Activated naive CD4-positive, alpha-beta T cell treated with anti-CD3 and anti-CD28 coated beads for 36 hours (primary cell): Measurements from ENCODE around the gene USP17L15. TPM values are rescaled to one million over a fixed set of nuclear protein-coding genes. Genes with fewer than 3 reads are reported as not detected.
"Not testable (repeated sequence)": the region's sequence is repeated elsewhere in the genome, so short reads cannot be mapped to it uniquely, and the experiment has no call there.

Experiments
- CTCF ChIA-PET: fragments of 350-600 bp; sonication (Branson Sonifier 250); formaldehyde crosslinking; loops from one replicate; lab custom pipeline; 2021; ENCODE audit warnings: antibody characterized with exemption; lab: Charles Lee
- DNase-seq: peaks from one replicate; pipeline ENCODE4 v3.0.0-alpha.2; 2020
- H3K27ac Mint-ChIP-seq: one replicate; pipeline ENCODE4 v1.8.0; 2021; ENCODE audit warnings: mild to moderate bottlenecking, mixed read lengths
- H3K27me3 Mint-ChIP-seq: one replicate; pipeline ENCODE4 v1.8.0; 2021; ENCODE audit warnings: low read depth, mixed read lengths
- H3K36me3 Mint-ChIP-seq: one replicate; pipeline ENCODE4 v1.8.0; 2021; ENCODE audit warnings: low read depth, mixed read lengths
- H3K4me1 Mint-ChIP-seq: one replicate; pipeline ENCODE4 v1.8.0; 2021; ENCODE audit warnings: low read depth, mixed read lengths
- H3K4me3 Mint-ChIP-seq: one replicate; pipeline ENCODE4 v1.8.0; 2021; ENCODE audit warnings: mild to moderate bottlenecking, moderate library complexity, mixed read lengths
- H3K9me3 Mint-ChIP-seq: one replicate; pipeline ENCODE4 v1.8.0; 2021; ENCODE audit warnings: mixed read lengths
- intact Hi-C: fragments of 100-400 bp; cut with micrococcal nuclease; formaldehyde crosslinking; loops from one replicate; pipeline ENCODE4 v1.15.1; 2023
- total RNA-seq, 2 experiments: library from RNA; stranded (reverse); gene quantifications; one replicate each; pipeline ENCODE4 v1.2.3, GENCODE V29; 2021

USP17L15 gene
- total RNA-seq, 2 experiments from 2014 or later = not detected

DNA sequence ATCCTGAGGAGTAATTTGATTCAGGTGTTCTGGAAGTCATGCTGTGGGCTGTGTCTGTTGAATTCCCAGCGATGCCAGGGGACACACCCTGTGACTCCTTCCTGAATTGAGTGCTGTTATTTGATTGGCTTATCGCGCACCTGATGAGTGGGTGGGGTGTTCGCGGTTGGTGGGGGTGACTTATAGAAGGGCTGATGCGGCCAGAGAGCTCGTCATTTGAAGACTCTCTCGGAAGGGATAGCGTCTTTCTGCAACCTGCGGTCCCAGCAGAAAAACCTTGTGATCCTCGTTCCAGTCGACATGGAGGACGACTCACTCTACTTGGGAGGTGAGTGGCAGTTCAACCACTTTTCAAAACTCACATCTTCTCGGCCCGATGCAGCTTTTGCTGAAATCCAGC lies 33.1 kb downstream of the USP17L15 start, which contains the start of gene USP17L22:
Gene USP17L22 (plus strand): TSS at position 301 of the 400 bp plus-strand sequence. CDS start 0 bp downstream, at position 301.
- H3K4me3 Mint-ChIP-seq, intact Hi-C loops, H3K27ac Mint-ChIP-seq, H3K4me1 Mint-ChIP-seq, H3K27me3 Mint-ChIP-seq, H3K9me3 Mint-ChIP-seq, DNase-seq, CTCF ChIA-PET, H3K36me3 Mint-ChIP-seq: not testable (repeated sequence)

DNA sequence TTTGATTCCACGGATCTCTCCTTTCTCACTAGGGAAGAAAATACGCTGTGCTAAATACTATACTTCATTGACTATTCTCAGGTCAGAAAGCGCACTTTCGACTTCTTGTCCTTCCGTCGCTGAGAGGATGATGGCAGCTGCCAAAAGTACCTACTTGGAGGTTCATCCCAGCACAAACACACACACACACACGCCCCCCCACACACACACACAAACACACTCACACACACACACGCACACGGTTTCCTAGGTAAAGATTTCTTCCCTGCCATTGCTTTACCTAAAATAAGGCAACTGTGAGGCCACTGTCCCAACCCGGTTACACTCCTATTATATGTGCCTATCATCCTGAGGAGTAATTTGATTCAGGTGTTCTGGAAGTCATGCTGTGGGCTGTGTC lies 37.5 kb downstream of the USP17L15 start:
- CTCF ChIA-PET, H3K4me3 Mint-ChIP-seq, intact Hi-C loops, H3K27ac Mint-ChIP-seq, H3K27me3 Mint-ChIP-seq, H3K9me3 Mint-ChIP-seq, H3K4me1 Mint-ChIP-seq, H3K36me3 Mint-ChIP-seq: not testable (repeated sequence)
- peak; percentile 5 for DNase-seq

Other genes with a start within 250 kb of the USP17L15 start
- gene FAM90A26, start 64.0 kb upstream of the USP17L15 start, total RNA-seq = not detected
- gene USP17L10, start 23.7 kb upstream of the USP17L15 start, total RNA-seq = not detected
- not detected for gene USP17L11, start 19.0 kb upstream of the USP17L15 start, total RNA-seq
- not detected for gene USP17L12, start 14.2 kb upstream of the USP17L15 start, total RNA-seq
- not detected for gene USP17L13, start 9.5 kb upstream of the USP17L15 start, total RNA-seq
- not detected for gene USP17L17, start 9.5 kb downstream of the USP17L15 start, total RNA-seq
- gene USP17L18, start 14.2 kb downstream of the USP17L15 start, total RNA-seq = not detected
- not detected for gene USP17L19, start 19.0 kb downstream of the USP17L15 start, total RNA-seq
- gene USP17L20, start 23.7 kb downstream of the USP17L15 start, total RNA-seq = not detected
- gene USP17L21, start 28.5 kb downstream of the USP17L15 start, total RNA-seq = not detected
- not detected for gene USP17L22, start 33.2 kb downstream of the USP17L15 start, total RNA-seq
- not detected for gene USP17L24, start 90.8 kb downstream of the USP17L15 start, total RNA-seq
- not detected for gene USP17L25, start 95.5 kb downstream of the USP17L15 start, total RNA-seq
- gene USP17L26, start 100.3 kb downstream of the USP17L15 start, total RNA-seq = not detected
- not detected for gene USP17L5, start 105.0 kb downstream of the USP17L15 start, total RNA-seq
- gene USP17L27, start 109.8 kb downstream of the USP17L15 start, total RNA-seq = not detected
- not detected for gene USP17L28, start 114.5 kb downstream of the USP17L15 start, total RNA-seq
- gene USP17L29, start 119.3 kb downstream of the USP17L15 start, total RNA-seq = not detected
- not detected for gene USP17L30, start 128.7 kb downstream of the USP17L15 start, total RNA-seq
- gene DEFB131A, start 210.0 kb downstream of the USP17L15 start, total RNA-seq = not detected